ENCODE measurements around the gene KLHL4. TPM values are rescaled to one million over a fixed set of nuclear protein-coding genes. Genes with fewer than 3 reads are reported as not detected.
"Not testable (repeated sequence)": the region's sequence is repeated elsewhere in the genome, so short reads cannot be mapped to it uniquely, and the experiment has no call there.

Gene KLHL4
- total RNA-seq, 4 donors from 2014 or later: 0.08 to 0.32 TPM; not detected in 2

DNA sequence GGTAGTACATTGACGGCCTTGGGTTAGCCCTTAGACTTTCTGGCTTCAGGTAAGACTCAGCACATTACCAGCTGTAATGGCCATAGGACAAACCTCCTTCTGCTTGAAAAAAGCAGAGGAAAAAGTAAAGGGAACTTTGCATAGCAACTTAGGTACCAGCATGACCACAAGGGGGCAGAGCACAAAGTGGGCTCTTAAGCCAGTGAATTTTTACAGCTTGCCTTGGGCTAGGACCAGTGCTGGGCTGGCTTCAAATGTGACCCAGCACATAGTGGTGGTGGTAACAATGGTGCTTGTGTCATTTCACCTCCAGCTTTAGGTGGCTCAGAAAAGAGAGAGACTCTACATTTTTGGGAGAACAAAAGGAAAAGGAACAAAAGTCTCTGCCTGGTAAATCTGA is 66.1 kb downstream of the KLHL4 start:
- H3K36me3 ChIP-seq: no peaks in the 10 kb centered on the region
- H3K27ac ChIP-seq: no peak overlapping the region
- WGBS: 56% methylated on average over 1 of the region's 1 CpG
- DNase-seq (ENCODE audit: low spot score in 2 of 2): no peak
- H3K9me3 ChIP-seq: no peaks in the 10 kb centered on the region
- no peaks in the 10 kb centered on the region for H3K4me1 ChIP-seq
- no peaks in the 10 kb centered on the region for H3K27me3 ChIP-seq
- TF ChIP-seq EP300 (IDR thresholded peaks at IDR 0.05): no peak
- no peak for TF ChIP-seq POLR2AphosphoS5 (IDR thresholded peaks at IDR 0.05)
- TF ChIP-seq, protein P1, sequence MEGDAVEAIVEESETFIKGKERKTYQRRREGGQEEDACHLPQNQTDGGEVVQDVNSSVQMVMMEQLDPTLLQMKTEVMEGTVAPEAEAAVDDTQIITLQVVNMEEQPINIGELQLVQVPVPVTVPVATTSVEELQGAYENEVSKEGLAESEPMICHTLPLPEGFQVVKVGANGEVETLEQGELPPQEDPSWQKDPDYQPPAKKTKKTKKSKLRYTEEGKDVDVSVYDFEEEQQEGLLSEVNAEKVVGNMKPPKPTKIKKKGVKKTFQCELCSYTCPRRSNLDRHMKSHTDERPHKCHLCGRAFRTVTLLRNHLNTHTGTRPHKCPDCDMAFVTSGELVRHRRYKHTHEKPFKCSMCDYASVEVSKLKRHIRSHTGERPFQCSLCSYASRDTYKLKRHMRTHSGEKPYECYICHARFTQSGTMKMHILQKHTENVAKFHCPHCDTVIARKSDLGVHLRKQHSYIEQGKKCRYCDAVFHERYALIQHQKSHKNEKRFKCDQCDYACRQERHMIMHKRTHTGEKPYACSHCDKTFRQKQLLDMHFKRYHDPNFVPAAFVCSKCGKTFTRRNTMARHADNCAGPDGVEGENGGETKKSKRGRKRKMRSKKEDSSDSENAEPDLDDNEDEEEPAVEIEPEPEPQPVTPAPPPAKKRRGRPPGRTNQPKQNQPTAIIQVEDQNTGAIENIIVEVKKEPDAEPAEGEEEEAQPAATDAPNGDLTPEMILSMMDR (IDR thresholded peaks at IDR 0.05): no peak
- no peak for TF ChIP-seq POLR2A (IDR thresholded peaks at IDR 0.05)
- no peak overlapping the region for H3K4me3 ChIP-seq

DNA sequence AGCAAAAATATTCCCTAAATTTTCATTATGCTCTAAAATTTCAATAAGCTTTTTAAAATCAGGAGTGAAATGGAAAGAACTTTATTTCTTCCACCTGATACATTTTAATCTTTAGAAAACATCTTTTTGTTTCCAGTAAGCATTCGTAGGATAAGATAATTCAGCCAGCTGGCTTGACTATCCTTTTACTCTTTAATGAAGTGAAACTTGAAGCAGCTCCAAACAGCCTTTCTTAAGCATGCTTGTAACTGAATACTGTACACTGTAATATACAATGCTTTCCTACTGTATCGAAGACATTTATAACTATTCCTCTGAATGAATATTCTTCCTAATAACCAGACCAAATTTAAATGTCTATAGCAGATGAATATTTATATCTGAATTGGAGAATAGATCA is 98.8 kb downstream of the KLHL4 start:
- DNase-seq (ENCODE audit: low spot score in 2 of 2): no peak
- Histone ChIP-seq H3K36me3 (no peaks in the 10 kb centered on the region), H3K27ac (no peak overlapping the region), H3K27me3 (no peaks in the 10 kb centered on the region), H3K4me1 (no peaks in the 10 kb centered on the region), H3K9me3 (no peaks in the 10 kb centered on the region), H3K4me3 (no peak overlapping the region)
- WGBS: 44% methylated on average over 2 of the region's 2 CpGs
- no peak for TF ChIP-seq POLR2AphosphoS5 (IDR thresholded peaks at IDR 0.05)
- TF ChIP-seq, protein P1 (IDR thresholded peaks at IDR 0.05): no peak
- no peak for TF ChIP-seq EP300 (IDR thresholded peaks at IDR 0.05)
- no peak for TF ChIP-seq POLR2A (IDR thresholded peaks at IDR 0.05)

GRCh38 chrX:87621697-87622096 is 104.1 kb downstream of the KLHL4 start:
- H3K4me3 ChIP-seq: no peak overlapping the region
- H3K9me3 ChIP-seq: no peaks in the 10 kb centered on the region
- H3K36me3 ChIP-seq: no peaks in the 10 kb centered on the region
- no peaks in the 10 kb centered on the region for H3K27me3 ChIP-seq
- no peaks in the 10 kb centered on the region for H3K4me1 ChIP-seq
- H3K27ac ChIP-seq: no peak overlapping the region
- no peak for DNase-seq (ENCODE audit: low spot score in 2 of 2)
- TF ChIP-seq POLR2A (IDR thresholded peaks at IDR 0.05): no peak
- no peak for TF ChIP-seq EP300 (IDR thresholded peaks at IDR 0.05)
- WGBS: 36% methylated on average over 2 of the region's 2 CpGs

DNA sequence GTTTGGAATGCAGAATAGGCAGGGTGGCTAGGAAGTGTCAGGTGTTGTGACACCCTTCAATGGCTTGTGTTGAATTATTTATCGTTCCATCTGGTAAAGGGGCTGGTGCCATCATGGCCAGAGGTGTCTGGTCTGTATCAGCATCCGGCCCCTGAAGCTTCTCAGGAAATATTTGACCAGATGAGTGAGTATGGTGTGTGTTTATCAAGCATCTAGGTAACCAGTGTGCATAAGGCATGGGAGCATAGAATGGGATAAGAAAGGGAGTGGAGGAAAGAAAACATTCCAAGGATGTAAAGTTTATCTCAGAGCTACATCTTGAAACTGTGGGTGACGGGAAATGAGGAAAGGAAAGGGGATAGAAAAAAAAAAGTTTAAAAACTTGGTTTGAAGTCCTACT is 109.4 kb downstream of the KLHL4 start:
- no peaks in the 10 kb centered on the region for H3K36me3 ChIP-seq

DNA sequence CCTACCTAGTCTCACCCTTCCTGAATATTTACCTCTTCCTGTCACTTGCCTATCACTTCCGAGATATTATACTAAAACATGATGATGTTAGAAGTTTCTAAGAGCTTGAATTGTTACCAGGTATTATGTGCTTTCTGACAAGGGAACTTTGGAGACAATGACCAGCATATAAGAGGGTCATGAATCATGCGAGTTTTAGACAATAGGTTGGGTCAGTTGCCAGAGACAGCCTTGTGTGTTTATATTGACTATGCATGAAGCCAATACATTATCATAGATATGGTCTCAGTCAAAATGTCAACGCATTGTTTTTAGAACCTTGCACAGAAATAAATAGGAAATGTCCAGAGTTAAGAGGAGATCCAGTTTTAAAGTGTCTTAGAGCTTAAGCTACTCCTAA is 116.8 kb downstream of the KLHL4 start:
- Histone ChIP-seq H3K4me3 (no peak overlapping the region), H3K4me1 (no peaks in the 10 kb centered on the region), H3K9me3 (no peaks in the 10 kb centered on the region), H3K36me3 (no peaks in the 10 kb centered on the region), H3K27ac (no peak overlapping the region), H3K27me3 (no peaks in the 10 kb centered on the region)
- no peak for TF ChIP-seq POLR2AphosphoS5 (IDR thresholded peaks at IDR 0.05)
- no peak for TF ChIP-seq EP300 (IDR thresholded peaks at IDR 0.05)
- TF ChIP-seq, protein P1 (IDR thresholded peaks at IDR 0.05): no peak
- no peak for TF ChIP-seq POLR2A (IDR thresholded peaks at IDR 0.05)
- WGBS: 66% methylated on average over 3 of the region's 3 CpGs
- no peak for DNase-seq (ENCODE audit: low spot score in 2 of 2)

More for the DNA sequence above, 109.4 kb downstream of the KLHL4 start:
- Histone ChIP-seq H3K27ac (no peak overlapping the region), H3K9me3 (no peaks in the 10 kb centered on the region), H3K4me1 (no peaks in the 10 kb centered on the region), H3K27me3 (no peaks in the 10 kb centered on the region), H3K4me3 (no peak overlapping the region)
- DNase-seq (ENCODE audit: low spot score in 2 of 2): no peak
- TF ChIP-seq POLR2A (IDR thresholded peaks at IDR 0.05) (no peak), EP300 (IDR thresholded peaks at IDR 0.05) (no peak), POLR2AphosphoS5 (IDR thresholded peaks at IDR 0.05) (no peak)
- TF ChIP-seq, protein P1 (IDR thresholded peaks at IDR 0.05): no peak
- 61% methylated on average over 3 of the region's 3 CpGs for WGBS

DNA sequence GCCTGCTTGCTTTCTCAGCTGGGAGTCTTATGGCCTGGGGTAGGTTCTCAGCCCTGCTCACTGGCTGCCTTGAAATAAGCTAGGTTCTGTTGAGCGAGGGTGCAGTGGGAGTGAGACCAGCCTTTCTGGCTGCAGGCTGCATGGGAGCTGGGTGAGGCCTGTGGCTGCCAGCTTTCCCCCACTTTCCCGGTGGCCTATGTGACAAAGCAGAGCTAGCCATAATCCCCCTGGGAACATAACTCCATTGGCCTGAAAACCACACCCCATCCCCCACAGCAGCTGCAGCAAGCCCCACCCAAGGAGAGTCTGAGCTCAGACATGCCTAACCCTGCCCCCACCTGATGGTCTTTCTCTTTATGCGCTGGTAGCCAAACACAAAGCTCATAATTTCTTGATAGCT is 118.9 kb downstream of the KLHL4 start:
- Histone ChIP-seq H3K4me1 (no peaks in the 10 kb centered on the region), H3K27ac (no peak overlapping the region), H3K4me3 (no peak overlapping the region), H3K36me3 (no peaks in the 10 kb centered on the region), H3K9me3 (no peaks in the 10 kb centered on the region), H3K27me3 (no peaks in the 10 kb centered on the region)
- 38% methylated on average over 2 of the region's 3 CpGs for whole genome bisulfite sequencing
- TF ChIP-seq POLR2AphosphoS5 (IDR thresholded peaks at IDR 0.05) (no peak), EP300 (IDR thresholded peaks at IDR 0.05) (no peak), POLR2A (IDR thresholded peaks at IDR 0.05) (no peak)
- TF ChIP-seq, protein P1 (IDR thresholded peaks at IDR 0.05): no peak
- DNase-seq (ENCODE audit: low spot score in 2 of 2): no peak

DNA sequence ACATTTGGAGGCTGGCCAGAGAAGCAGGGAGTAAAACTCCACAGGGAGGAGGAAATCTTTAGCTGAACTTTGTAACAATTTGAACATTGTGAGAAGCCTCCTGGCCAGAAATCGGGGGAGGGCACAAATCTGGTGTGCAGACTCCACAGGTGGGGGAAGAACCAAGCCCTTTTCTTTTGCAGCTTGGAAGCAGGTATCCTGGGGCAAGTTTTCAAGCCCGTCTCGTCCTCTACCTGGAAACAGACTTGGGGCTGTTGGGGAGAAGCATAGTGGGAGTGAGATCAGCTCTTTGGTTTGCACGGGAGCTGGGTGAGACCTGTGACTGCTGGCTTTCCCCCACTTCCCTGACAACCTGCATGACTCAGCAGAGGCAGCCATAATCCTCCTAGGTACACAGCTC is 123.8 kb downstream of the KLHL4 start:
- not testable (repeated sequence) for DNase-seq (ENCODE audit: low spot score in 2 of 2); H3K4me1 ChIP-seq; H3K27me3 ChIP-seq; H3K36me3 ChIP-seq; H3K4me3 ChIP-seq; H3K9me3 ChIP-seq; H3K27ac ChIP-seq
- WGBS: 88% methylated on average over 4 of the region's 4 CpGs
